ENCODE measurements around the gene TSPAN13.
A peak's percentile ranks its signal among the peaks of the same experiment; 100 is the strongest.
"Not testable (repeated sequence)": the region's sequence is repeated elsewhere in the genome, so short reads cannot be mapped to it uniquely, and the experiment has no call there.

The TSPAN13 gene

DNA sequence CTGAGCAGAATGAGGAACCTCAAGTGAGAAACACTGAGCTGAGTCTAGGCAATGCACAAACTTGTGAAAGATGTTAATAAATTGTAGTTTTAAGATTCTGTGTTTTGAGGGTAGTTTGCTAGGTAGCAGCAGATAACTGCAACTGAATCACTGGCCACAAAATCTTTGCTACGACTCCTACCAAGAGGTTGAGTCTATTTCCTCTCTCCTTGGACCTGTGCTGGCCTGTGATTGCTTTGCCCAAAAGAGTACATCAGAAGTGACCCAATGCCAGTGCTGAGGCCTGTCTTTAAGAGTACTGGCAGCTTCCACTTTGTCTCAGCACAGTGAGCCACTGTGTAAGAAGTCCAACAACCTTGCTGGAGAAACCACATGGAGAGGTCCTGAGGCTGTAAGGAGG, 11.9 kb upstream of the TSPAN13 start:
- no peak for DNase-seq

DNA sequence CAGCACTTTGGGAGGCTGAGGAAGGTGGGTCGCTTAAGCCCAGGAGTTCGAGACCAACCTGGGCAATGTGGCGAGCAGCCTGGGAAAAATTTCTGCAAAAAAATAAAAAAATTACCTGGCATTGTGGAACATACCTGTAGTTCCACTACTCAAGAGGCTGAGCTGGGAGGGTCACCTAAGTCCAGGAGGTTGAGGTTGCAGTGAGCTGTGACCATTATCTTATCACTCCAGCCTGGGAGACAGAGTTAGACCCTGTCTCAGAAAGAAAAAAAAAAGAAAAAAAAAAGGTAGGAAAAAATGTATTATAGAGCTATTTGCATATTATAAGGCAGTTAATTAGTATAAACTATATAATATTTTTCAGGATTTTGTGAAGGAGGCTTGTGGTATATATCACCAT, 11.0 kb upstream of the TSPAN13 start:
- DNase-seq: no peak

DNA sequence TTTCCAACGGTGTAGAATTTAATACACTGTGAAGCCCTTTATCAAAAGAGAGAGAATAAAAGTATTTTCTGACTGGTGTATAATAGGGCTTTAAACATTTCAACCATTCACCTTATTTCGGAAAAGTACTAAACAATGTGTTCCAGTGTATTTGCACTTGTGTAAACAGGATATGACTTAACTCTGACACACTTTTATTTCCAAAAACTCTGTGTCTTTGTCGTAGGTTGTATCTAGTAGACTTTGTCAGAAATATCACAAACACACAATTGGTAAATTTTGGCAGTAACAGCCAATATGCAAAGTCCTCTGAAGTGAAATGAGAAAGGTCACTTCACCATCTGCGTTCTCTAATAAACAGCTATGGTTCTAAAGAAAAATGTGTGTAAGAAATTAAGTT, 10.3 kb upstream of the TSPAN13 start:
- DNase-seq: no peak

DNA sequence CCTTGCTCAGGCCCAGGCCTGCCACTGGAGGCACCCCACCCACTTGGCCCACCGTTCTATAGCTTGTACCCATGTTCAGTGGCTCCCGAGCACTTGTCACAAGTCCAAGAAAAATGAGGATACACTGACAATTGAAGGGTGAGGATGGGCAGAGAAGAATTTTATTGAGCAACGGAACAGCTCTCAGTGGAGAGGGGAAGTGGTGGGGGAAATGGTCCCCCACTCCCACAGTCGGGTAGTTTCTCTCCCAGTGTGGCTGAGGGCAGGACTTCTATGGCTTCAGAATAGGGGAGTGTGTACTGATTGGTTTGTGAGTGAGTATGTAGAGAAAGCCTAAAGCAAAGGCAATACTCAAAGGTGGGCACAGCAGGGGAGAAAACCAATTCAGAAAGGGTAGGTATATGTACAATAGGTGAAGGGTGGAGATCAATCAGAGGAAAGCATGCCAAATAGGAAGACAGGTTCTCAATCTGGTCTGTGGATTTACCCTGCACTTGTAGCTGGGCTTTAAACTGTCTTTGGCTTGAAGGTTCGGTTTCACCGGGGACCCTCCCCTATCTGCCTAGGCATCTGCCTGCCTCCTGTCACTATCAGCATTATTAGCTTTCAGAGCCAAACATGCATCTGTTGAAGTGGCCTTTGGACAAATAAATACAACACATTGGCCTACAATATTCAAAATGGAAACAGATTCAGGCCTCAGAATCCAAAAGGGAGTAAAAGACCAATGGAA, 8.9 kb upstream of the TSPAN13 start:
- DNase-seq: no peak

DNA sequence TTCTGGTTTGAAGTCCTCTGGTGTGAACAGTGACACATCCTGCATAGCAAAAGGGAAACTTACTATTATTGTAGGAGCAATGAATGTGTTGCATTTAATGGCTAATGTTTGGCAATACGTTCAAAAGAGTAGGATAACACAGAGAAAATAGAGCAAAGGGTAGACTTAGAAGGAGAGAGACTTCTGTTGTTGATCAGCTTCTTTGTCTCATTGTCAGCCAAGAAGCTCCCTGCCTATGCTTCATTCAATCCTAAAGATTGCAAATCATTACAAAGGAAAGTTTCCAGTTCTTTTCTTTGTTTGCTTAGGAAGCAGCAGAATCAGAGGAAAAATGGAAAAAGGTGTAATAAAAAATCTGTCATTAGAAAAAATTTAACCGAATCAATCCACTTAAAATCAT, 7.9 kb upstream of the TSPAN13 start:
- DNase-seq: no peak

GRCh38 chr7:16747102-16747501, 6.5 kb upstream of the TSPAN13 start:
- DNase-seq: no peak

DNA sequence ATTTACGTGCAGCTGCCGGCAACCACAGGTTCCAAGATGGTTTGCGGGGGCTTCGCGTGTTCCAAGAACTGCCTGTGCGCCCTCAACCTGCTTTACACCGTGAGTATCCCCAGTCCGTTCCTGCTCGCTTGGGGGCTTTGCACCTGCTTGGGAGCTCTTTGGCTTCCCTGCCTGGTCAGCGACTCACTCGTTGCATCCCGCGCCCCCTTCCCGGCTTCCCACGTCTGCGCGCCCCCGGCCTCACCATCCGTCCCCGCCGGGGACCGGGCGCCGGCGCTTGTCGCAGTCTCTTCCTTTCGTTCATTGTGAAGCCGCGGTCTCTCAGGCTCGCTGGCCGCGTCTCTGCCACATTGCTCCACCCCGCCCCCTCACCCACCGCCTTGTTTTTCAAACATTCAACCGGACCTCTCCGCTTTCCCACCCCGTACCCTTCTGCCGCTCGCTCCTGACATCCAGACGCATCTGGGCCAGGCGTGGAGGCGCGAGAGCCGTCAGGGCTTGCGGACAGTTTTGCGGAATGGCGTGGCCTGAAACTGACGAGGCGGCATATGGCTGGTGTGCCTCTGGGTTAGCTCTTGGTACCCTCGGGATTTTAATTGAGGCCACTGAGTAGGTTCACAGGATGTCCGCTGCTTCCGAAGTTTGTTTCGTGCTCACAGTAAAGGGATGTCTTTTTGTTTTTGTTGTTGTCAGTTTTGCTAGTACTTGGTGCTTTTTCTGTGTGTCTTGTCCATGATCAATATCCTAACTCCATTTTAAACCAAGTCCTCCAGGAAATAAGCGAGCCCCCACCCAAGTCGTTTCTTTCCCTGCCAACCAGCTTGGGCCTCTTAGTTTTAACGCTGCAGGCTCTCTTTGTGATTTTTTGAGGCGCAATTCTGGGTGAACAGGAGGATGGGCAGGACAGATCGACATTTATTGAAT, 639 bp downstream of the TSPAN13 start:
- peak; percentile 64 for DNase-seq

- no peak for DNase-seq
These were observed 1.3 kb downstream of the TSPAN13 start for GRCh38 chr7:16754856-16755317.

DNA sequence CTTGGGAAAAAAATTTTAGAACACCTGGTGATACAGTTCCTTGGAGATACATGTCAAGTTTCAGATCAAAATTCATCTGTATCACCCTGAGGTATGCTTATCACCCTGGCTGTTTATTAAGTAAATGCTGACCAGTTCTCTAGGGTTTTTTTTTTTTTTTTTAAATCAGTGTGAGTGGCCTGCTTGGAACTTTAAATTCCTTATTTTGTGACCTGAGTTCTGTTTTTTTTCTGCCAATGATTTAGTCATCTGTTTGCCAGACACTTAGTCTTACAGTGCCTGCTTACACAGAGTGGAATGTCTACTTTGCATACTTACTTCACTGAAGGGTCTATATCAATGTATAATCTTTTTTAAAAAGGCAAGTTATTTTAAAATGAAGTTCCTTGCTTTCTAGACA, 1.8 kb downstream of the TSPAN13 start:
- peak; percentile 23 for DNase-seq

GRCh38 chr7:16758036-16758435, 4.5 kb downstream of the TSPAN13 start:
- no peak for DNase-seq

GRCh38 chr7:16758631-16759611, 5.4 kb downstream of the TSPAN13 start:
- DNase-seq: no peak

- DNase-seq: no peak
These were observed 6.3 kb downstream of the TSPAN13 start for GRCh38 chr7:16759840-16760239.

DNA sequence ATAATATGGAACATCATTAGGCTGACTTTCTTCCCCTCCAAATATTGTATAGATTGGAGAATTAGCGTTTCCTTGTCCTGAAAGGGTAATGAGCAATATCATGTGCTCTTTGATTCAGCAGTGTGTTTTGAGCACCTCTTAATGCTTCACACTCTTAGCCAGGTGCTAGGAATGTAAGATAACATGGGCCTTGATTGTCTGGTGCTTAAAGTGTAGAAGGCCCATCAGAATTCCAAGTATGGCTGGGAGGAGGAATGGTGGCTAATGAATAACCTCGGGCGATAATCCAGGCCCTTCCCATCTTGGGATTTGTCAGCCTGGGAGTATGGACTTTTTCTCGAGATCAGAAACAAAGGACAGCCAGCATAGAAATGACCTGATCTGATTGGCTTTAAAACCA, 8.6 kb downstream of the TSPAN13 start:
- DNase-seq: no peak

DNA sequence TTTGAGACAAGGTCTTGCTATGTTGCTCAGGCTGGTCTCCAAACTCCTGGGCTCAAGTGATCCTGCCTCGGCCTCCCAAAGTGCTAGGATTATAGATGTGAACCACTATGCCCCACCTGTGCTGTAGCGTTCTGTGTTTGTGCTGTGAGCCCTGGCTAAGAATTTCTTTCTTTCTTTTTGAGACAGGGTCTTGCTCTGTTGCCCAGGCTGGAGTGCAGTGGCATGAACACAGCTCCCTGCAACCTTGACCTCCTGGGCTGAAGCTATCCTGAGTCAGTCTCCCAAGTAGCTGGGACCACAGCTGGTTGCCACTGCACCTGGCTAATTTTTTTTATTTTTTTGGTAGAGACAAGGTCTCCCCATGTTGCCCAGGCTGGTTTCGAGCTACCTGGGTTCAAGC, 11.4 kb downstream of the TSPAN13 start:
- no peak for DNase-seq

DNA sequence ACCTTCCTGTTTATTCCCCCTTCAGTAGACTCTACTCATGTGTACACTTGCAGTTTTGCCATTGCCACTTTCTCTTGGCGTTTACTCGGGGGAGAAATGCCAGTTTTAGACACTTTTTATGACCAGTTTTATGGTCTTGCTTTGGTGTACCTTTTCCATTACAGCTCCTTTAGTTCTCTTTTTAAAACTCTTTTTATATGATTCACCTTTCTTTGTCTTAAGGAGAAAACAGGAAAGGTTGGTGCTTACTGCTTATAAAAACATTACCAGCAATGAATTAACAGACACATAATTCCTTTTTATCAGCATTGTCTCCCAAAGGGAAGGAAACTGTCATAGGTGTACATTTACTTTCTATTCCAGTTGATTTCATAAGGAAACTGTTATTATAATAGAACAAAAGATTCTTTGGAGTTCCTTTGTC, 11.9 kb downstream of the TSPAN13 start:
- DNase-seq: no peak

- not testable (repeated sequence) for DNase-seq
These were observed 16.4 kb downstream of the TSPAN13 start for GRCh38 chr7:16769994-16770393.

- DNase-seq: no peak
These were observed 17.2 kb downstream of the TSPAN13 start for GRCh38 chr7:16770657-16771329.

DNA sequence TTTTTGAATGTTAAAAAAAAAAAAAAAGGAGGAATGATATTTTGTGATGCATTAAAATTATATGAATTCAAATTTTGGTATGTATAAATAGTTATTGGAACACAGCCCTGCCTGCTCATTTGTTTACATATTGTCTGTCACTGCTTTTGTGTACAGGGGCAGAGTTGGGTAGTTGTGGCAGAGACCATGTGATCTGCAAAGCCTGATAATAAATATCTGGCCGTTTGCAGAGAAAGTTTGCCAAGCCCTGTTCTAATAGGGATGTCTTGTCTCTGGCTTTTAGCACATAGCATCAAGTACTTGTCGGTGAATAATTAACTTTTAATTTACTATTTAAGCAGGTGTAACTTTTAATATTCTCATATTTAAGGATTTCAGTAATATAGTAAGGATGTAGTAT, 19.8 kb downstream of the TSPAN13 start:
- no peak for DNase-seq

GRCh38 chr7:16773884-16774283, 20.3 kb downstream of the TSPAN13 start:
- no peak for DNase-seq

DNA sequence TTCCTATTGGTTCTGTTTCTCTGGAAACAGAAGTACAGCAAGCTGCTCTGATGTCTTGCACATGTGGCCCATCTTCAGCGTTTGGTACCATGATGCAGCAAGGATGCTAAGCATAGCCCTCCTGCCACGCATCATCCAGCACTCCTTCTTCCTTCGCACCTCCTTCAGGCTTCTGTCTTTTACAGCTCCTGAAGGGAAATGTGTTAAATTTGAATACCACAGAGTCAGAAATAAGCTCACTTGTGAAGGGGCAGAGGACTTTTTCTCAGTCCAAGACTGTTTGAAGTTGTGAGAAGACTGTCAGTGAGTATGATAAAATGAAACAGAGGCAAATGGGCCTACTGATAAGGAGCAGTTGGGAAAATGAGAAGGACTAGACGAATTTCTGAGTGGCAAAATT, 20.7 kb downstream of the TSPAN13 start:
- DNase-seq: no peak

- DNase-seq: no peak
These were observed 21.4 kb downstream of the TSPAN13 start for GRCh38 chr7:16774986-16775385.

GRCh38 chr7:16776053-16776452, 22.5 kb downstream of the TSPAN13 start:
- DNase-seq: no peak
